Gastroesophageal sphincter (tissue), 3 donors: Measurements from ENCODE around the gene SESN3.

Experiments
- CTCF ChIP-seq, 4 experiments: fragments of 200-600 bp in 2 of 4; fragments of 450-650 bp in 2 of 4; sonication (generic) in 1 of 4; IDR thresholded peaks; one replicate each; pipeline ENCODE4 v1.5.1; 2017 to 2019; ENCODE audit warnings: antibody characterized with exemption in 4 of 4, mild to moderate bottlenecking in 2 of 4, moderate library complexity in 2 of 4
- POLR2A ChIP-seq, 2 donors: fragments of 450-650 bp; IDR thresholded peaks; one replicate each; pipeline ENCODE4 v1.6.1; 2017; ENCODE audit warnings: antibody characterized with exemption in 2 of 2, mild to moderate bottlenecking in 2 of 2, moderate library complexity in 1 of 2

GRCh38 chr11:95230810-95231126, 234 bp downstream of the SESN3 start:
- TF ChIP-seq CTCF (IDR thresholded peaks at IDR 0.05), result no peak
- no peak for TF ChIP-seq POLR2A (IDR thresholded peaks at IDR 0.05)
